ENCODE measurements around the gene POTED. TPM values are rescaled to one million over a fixed set of nuclear protein-coding genes. Genes with fewer than 3 reads are reported as not detected.
"Not testable (repeated sequence)": the region's sequence is repeated elsewhere in the genome, so short reads cannot be mapped to it uniquely, and the experiment has no call there.

The POTED gene
- not detected in 2 replicates for total RNA-seq

DNA sequence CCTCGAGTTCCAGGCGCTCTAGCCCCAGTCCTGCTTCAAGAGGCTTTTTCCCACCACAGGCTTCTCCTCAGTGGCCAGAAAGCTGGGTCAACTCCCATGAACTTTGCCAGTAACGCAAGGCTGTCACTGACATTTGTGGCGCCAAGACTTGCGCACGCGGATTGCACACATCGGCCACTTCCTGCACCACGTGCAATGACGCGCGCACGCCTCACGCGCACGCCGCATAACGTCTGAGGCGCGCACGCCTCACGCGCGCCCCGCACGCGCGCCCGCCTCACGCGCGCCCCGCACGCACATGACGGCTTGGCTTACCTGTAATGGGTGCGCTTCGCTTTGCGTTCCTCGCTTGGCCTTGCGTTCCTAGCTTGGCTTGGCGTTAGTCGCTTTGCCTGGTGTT, at the start of gene POTED:
Gene POTED, plus strand, starts transcription at position 301 of the 400 bp plus-strand sequence. CDS start 452 bp downstream, outside the sequence.
- DNase-seq (ENCODE audit: low read depth in 2 of 2): not testable (repeated sequence)

GRCh38 chr21:13650101-13650500, 40.5 kb downstream of the POTED start:
- not testable (repeated sequence) for DNase-seq (ENCODE audit: low read depth in 2 of 2)

GRCh38 chr21:13651746-13652145, 42.2 kb downstream of the POTED start:
- not testable (repeated sequence) for DNase-seq (ENCODE audit: low read depth in 2 of 2)
